Measurements from ENCODE around the gene HTRA3. TPM values are rescaled to one million over a fixed set of nuclear protein-coding genes. Genes with fewer than 3 reads are reported as not detected.

The HTRA3 gene
- polyA plus RNA-seq, 1 experiment: 16.3 TPM

GRCh38 chr4:8237256-8237989 is 32.1 kb upstream of the HTRA3 start:
- no peaks in the 10 kb centered on the region; the same call in 1 of the 2 replicates for H3K9me3 ChIP-seq (ENCODE audit: control insufficient read depth, insufficient read depth, low read length)
- TF ChIP-seq, protein P1, sequence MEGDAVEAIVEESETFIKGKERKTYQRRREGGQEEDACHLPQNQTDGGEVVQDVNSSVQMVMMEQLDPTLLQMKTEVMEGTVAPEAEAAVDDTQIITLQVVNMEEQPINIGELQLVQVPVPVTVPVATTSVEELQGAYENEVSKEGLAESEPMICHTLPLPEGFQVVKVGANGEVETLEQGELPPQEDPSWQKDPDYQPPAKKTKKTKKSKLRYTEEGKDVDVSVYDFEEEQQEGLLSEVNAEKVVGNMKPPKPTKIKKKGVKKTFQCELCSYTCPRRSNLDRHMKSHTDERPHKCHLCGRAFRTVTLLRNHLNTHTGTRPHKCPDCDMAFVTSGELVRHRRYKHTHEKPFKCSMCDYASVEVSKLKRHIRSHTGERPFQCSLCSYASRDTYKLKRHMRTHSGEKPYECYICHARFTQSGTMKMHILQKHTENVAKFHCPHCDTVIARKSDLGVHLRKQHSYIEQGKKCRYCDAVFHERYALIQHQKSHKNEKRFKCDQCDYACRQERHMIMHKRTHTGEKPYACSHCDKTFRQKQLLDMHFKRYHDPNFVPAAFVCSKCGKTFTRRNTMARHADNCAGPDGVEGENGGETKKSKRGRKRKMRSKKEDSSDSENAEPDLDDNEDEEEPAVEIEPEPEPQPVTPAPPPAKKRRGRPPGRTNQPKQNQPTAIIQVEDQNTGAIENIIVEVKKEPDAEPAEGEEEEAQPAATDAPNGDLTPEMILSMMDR (IDR thresholded peaks at IDR 0.05; ENCODE audit: low read depth, low read length): no peak
- DNase-seq (ENCODE audit: low read depth, low spot score): no peak
- no peak overlapping the region for H3K4me3 ChIP-seq (ENCODE audit: low read depth, low read length)
- no peak overlapping the region for H3K27ac ChIP-seq (ENCODE audit: low read depth, low read length)
- CTCF ChIA-PET: interaction anchor here (0.9 to 3.9 kb wide), 4 partner anchors 9 to 178 kb away, joined by 3 to 29 read pairs (median 5); no protein-coding TSS in a partner anchor
- H3K27me3 ChIP-seq (ENCODE audit: control insufficient read depth, insufficient read depth, low read length): no peaks in the 10 kb centered on the region
- POLR2A ChIA-PET: no interaction called here

- ChIA-PET CTCF (interaction anchor here (0.6 to 3.9 kb wide), 5 partner anchors 9 to 177 kb away, joined by 3 to 29 read pairs (median 5); no protein-coding TSS in a partner anchor), POLR2A (no interaction called here)
- Histone ChIP-seq H3K27me3 (ENCODE audit: control insufficient read depth, insufficient read depth, low read length) (no peaks in the 10 kb centered on the region), H3K9me3 (ENCODE audit: control insufficient read depth, insufficient read depth, low read length) (no peaks in the 10 kb centered on the region; the same call in 1 of the 2 replicates), H3K27ac (ENCODE audit: low read depth, low read length) (no peak overlapping the region), H3K4me3 (ENCODE audit: low read depth, low read length) (no peak overlapping the region)
- DNase-seq (ENCODE audit: low read depth, low spot score): no peak
- TF ChIP-seq, protein P1 (IDR thresholded peaks at IDR 0.05; ENCODE audit: low read depth, low read length): no peak
These were observed 31.5 kb upstream of the HTRA3 start for GRCh38 chr4:8238036-8238511.

DNA sequence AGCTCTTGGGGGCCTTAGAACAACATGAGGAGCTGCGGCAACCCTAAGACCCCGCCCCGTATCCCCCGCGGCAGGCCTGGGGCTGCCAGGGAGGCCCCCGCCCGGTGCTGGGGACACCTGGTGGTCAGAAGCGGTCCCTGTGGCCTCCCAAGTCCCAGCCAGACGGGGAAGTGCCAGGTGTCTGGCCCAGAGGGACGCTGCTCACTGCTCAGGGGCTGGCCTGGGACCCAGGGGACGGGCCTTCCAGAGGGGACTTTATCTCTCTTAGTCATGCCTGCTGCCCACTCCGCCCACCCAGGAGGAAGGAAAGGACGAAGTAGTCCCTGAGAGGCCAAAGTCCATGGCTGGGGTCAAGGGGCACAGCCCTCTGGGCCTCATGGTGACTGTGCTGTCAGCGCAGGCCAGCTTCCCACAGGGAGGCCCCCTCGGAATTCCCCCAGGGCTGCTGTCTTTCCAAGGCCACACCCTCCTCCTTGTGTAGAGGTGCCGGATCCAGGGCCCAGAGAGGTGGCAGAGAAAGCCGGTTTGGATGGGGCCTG is 31.0 kb upstream of the HTRA3 start:
- DNase-seq (ENCODE audit: low read depth, low spot score): no peak
- CTCF ChIA-PET: interaction anchor here (0.6 to 3.9 kb wide), 4 partner anchors 10 to 170 kb away, joined by 3 to 29 read pairs (median 6); no protein-coding TSS in a partner anchor
- H3K27ac ChIP-seq (ENCODE audit: low read depth, low read length): no peak overlapping the region

DNA sequence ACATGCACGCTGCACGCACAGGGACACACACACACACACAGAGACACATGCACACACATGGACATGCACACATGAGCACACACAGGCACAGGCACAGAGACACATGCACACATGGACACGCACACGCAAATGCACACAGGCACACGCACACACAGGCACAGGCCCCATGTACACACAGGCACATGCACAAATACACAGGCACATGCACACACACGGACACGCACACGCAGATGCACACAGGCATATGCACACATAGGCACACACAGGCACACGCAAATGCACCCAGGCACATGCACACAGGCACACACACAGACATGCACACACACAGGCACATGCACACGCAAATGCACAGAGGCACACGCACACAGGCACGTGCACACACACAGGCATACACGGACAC is 30.3 kb upstream of the HTRA3 start:
- H3K27ac ChIP-seq (ENCODE audit: low read depth, low read length): no peak overlapping the region
- no peak for DNase-seq (ENCODE audit: low read depth, low spot score)
- H3K4me3 ChIP-seq (ENCODE audit: low read depth, low read length): no peak overlapping the region
- H3K27me3 ChIP-seq (ENCODE audit: control insufficient read depth, insufficient read depth, low read length): no peaks in the 10 kb centered on the region
- ChIA-PET POLR2A (no interaction called here), CTCF (no interaction called here)
- TF ChIP-seq, protein P1 (IDR thresholded peaks at IDR 0.05; ENCODE audit: low read depth, low read length): no peak
- H3K9me3 ChIP-seq (ENCODE audit: control insufficient read depth, insufficient read depth, low read length): no peaks in the 10 kb centered on the region; the same call in 1 of the 2 replicates

More for the DNA sequence above, 31.0 kb upstream of the HTRA3 start:
- H3K27me3 ChIP-seq (ENCODE audit: control insufficient read depth, insufficient read depth, low read length): no peaks in the 10 kb centered on the region
- POLR2A ChIA-PET: no interaction called here
- TF ChIP-seq, protein P1 (IDR thresholded peaks at IDR 0.05; ENCODE audit: low read depth, low read length): peak; percentile 45
- no peaks in the 10 kb centered on the region; the same call in 1 of the 2 replicates for H3K9me3 ChIP-seq (ENCODE audit: control insufficient read depth, insufficient read depth, low read length)
- H3K4me3 ChIP-seq (ENCODE audit: low read depth, low read length): no peak overlapping the region

- CTCF ChIA-PET: interaction anchor here (1.6 kb wide), 1 partner anchor 163 kb away, joined by 21 read pairs; no protein-coding TSS in a partner anchor
- DNase-seq (ENCODE audit: low read depth, low spot score): no peak
- Histone ChIP-seq H3K27me3 (ENCODE audit: control insufficient read depth, insufficient read depth, low read length) (no peaks in the 10 kb centered on the region), H3K4me3 (ENCODE audit: low read depth, low read length) (no peak overlapping the region), H3K9me3 (ENCODE audit: control insufficient read depth, insufficient read depth, low read length) (no peaks in the 10 kb centered on the region; the same call in 1 of the 2 replicates), H3K27ac (ENCODE audit: low read depth, low read length) (no peak overlapping the region)
- TF ChIP-seq, protein P1 (IDR thresholded peaks at IDR 0.05; ENCODE audit: low read depth, low read length): no peak
- POLR2A ChIA-PET: no interaction called here
These were observed 29.9 kb upstream of the HTRA3 start for GRCh38 chr4:8239661-8240060.
